ENCODE measurements around the gene FBXW8.

The FBXW8 gene

DNA sequence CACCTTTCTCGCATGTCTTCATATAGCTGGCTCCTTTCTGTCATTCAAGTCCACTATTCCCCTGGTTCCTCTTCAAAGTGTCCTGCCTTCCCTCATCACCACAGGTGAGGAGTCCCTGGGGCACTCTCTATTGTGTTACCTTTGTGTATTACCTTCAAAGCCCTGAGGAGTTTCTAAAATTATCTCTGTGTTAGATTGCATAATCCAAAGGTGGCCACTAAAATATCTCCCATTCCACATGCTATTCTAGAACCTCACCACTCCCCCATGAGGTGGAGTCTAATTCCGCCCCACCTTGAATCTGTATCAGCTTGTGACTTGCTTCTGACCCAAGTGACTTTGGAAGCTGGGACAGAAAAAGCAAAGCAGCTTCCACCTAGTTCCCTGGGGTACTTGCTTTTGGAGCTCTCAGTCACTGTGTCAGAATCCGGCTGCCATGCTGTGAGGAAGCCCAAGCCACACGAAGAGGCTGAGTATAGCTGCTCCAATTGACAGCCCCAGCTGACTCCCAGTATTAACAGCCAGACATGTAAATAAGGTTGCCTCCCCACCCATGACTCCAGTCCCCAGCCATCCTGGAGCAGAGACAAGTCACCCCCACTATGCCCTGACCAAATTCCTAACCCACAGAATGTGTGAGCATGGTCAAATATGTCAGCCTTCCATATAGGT, 36.3 kb upstream of the FBXW8 start:
- no peak overlapping the region for H2BK12ac ChIP-seq (ENCODE audit: low read length)
- DNase-seq (ENCODE audit: low spot score): no peak
- H3K18ac ChIP-seq (ENCODE audit: low read length): no peak overlapping the region
- H3K9me3 ChIP-seq (replicated peaks in 1 of 2; ENCODE audit: control insufficient read depth in 2 of 2, insufficient read depth in 1 of 2, low read depth in 1 of 2, low read length in 2 of 2): peaks cover 2 to 5% of the 10 kb centered on the region in 2 donors
- no peak overlapping the region for H2AFZ ChIP-seq (ENCODE audit: low read length)
- H4K8ac ChIP-seq (ENCODE audit: low read depth, low read length): no peak overlapping the region
- H3K4me1 ChIP-seq (ENCODE audit: control insufficient read depth in 2 of 2, insufficient read depth in 1 of 2, low read depth in 1 of 2, low read length in 2 of 2): peaks cover 13 to 14% of the 10 kb centered on the region in 2 donors
- no peak overlapping the region for H3K27ac ChIP-seq (replicated peaks; ENCODE audit: low read length)
- H3K14ac ChIP-seq (ENCODE audit: low read length): no peak overlapping the region
- no peak overlapping the region for H3K4me2 ChIP-seq (ENCODE audit: insufficient read depth, low read length, poor library complexity, severe bottlenecking)
- no peaks in the 10 kb centered on the region for H3K36me3 ChIP-seq (replicated peaks in 1 of 2; ENCODE audit: control insufficient read depth in 2 of 2, insufficient read depth in 2 of 2, low read length in 2 of 2)
- H3K9ac ChIP-seq (ENCODE audit: low read depth, low read length, poor library complexity): no peak overlapping the region
- H2BK15ac ChIP-seq (ENCODE audit: low read length): no peak overlapping the region
- H3K4ac ChIP-seq (ENCODE audit: low read length): no peak overlapping the region
- no peak overlapping the region for H3K4me3 ChIP-seq (ENCODE audit: low read length in 2 of 2)
- H3K23ac ChIP-seq (ENCODE audit: low read depth, low read length, poor library complexity): peak overlapping the region; percentile 43
- WGBS, 2 donors (ENCODE audit: extremely low coverage in 2 of 2, insufficient read length in 2 of 2, insufficient replicate concordance in 1 of 2): no CpG with 5 or more reads among the region's 4 CpGs
- H2BK5ac ChIP-seq (ENCODE audit: low read length): no peak overlapping the region
- H3K79me1 ChIP-seq (ENCODE audit: low read depth, low read length): peaks cover 3% of the 10 kb centered on the region
- no peak overlapping the region for H4K91ac ChIP-seq (ENCODE audit: low read depth, low read length, poor library complexity)
- H2BK120ac ChIP-seq (ENCODE audit: low read depth, low read length): no peak overlapping the region
- H2AK5ac ChIP-seq (ENCODE audit: low read depth, low read length): peak overlapping the region; percentile 5
- peaks cover 14 to 27% (median 20%) of the 10 kb centered on the region in 3 experiments for H3K27me3 ChIP-seq (ENCODE audit: control insufficient read depth in 3 of 3, insufficient read depth in 3 of 3, low read depth in 1 of 3, low read length in 3 of 3)

DNA sequence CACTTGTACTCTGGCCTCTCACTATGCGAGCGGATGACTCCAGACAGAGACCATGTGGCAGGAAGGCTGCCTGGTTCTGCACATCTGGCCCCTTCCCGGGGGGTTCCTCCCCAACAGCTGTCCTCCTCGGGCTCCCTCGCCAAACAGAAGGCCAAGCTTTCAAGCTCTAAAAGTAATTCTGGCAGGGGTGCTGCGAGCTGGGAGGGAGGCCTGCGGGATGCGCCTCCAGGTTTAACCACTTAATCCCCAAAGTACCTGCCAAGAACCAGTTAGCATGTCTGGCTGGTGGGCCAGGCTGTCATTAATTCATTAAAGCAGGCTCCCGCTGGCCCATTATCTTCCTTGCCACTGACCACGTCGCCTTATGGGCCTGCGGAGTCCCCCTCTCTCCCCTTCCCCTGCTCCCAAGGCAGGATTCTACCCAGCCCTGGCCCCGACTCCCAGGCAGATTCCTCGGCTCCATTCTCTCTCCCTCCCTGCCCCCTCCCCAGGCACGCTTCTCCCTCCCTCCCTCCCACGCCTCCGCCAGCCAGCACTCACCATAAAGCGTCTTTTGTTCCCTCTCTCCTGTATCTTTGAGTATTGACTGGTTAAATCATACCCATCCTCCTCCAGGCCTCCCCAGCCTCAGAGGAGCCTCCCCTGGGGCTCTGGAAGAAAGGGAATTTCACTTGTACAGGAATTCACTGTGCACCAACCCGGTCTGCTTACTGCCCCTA, 34.4 kb upstream of the FBXW8 start:
- Histone ChIP-seq H2BK12ac (ENCODE audit: low read length) (peak overlapping the region; percentile 66), H3K4ac (ENCODE audit: low read length) (no peak overlapping the region), H3K4me3 (ENCODE audit: low read length in 2 of 2) (peak overlapping the region in 1 of 2 donors; percentile 16)

DNA sequence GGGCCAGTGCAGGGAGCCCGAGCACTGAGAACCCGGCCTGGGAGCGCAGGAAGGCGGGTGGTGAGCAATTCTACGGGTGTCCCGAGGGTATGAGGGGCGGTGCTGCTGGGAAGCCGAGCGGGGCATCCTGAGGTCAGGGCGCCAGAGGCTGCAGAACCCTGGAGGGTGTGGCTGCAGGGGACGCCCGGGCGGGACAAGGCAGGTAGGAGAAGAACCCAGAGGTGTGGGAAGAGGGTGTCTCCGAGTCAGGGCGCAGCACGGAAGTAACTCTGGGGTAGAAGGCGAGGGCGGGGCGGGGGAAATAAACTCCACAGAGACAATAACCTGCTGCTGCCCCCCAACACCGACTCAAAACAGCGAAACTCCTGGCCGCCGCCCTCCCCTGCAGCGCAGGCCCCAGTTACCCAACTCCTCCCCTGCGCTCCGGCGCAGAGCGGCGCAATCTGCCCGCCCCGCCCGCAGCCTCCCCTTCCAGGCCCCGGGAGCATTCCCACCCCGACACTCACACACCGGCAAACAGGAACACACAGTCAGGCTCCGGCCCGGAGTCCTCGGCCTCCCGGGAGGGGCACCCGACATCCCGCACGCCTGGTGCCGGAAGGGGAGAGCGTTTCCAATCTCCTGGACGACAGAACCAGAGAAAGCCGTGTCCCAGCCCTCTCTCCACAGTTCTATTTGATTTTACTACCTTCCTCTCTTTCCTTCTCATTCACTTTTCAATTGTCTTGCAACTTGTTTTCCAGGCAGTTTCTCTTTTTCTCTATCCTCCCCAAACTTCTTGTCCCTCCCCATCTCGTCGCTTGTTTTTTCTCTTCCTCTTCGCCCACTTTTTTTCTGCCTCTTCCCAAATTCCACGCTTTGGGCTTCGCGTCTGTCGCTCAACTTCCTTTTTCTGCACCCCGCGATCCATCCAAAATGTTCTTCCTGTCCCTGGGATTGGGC, 31.9 kb upstream of the FBXW8 start:
- DNase-seq (ENCODE audit: low spot score): no peak
- H2BK15ac ChIP-seq (ENCODE audit: low read length): no peak overlapping the region
- peak overlapping the region; percentile 19 for H3K4ac ChIP-seq (ENCODE audit: low read length)
- H3K23ac ChIP-seq (ENCODE audit: low read depth, low read length, poor library complexity): peak overlapping the region; percentile 69
- no peak overlapping the region for H2BK5ac ChIP-seq (ENCODE audit: low read length)
- peak overlapping the region; percentile 89 for H2AFZ ChIP-seq (ENCODE audit: low read length)
- peak overlapping the region; percentile 33 to 54 for H3K4me3 ChIP-seq (ENCODE audit: low read length in 2 of 2)
- peak overlapping the region; percentile 78 for H3K14ac ChIP-seq (ENCODE audit: low read length)
- H3K27ac ChIP-seq (replicated peaks; ENCODE audit: low read length): no peak overlapping the region
- peaks cover 19 to 27% of the 10 kb centered on the region in 2 donors for H3K4me1 ChIP-seq (ENCODE audit: control insufficient read depth in 2 of 2, insufficient read depth in 1 of 2, low read depth in 1 of 2, low read length in 2 of 2)
- peak overlapping the region; percentile 76 for H3K4me2 ChIP-seq (ENCODE audit: insufficient read depth, low read length, poor library complexity, severe bottlenecking)
- H3K9me3 ChIP-seq (replicated peaks in 1 of 2; ENCODE audit: control insufficient read depth in 2 of 2, insufficient read depth in 1 of 2, low read depth in 1 of 2, low read length in 2 of 2): peaks cover 2 to 5% of the 10 kb centered on the region in 2 donors
- no peak overlapping the region for H4K91ac ChIP-seq (ENCODE audit: low read depth, low read length, poor library complexity)
- WGBS, 2 donors (ENCODE audit: extremely low coverage in 2 of 2, insufficient read length in 2 of 2, insufficient replicate concordance in 1 of 2): no CpG with 5 or more reads among the region's 55 CpGs
- H2BK120ac ChIP-seq (ENCODE audit: low read depth, low read length): no peak overlapping the region
- H3K18ac ChIP-seq (ENCODE audit: low read length): peak overlapping the region; percentile 84
- H2AK5ac ChIP-seq (ENCODE audit: low read depth, low read length): peak overlapping the region; percentile 90
- H2BK12ac ChIP-seq (ENCODE audit: low read length): no peak overlapping the region
- no peaks in the 10 kb centered on the region for H3K36me3 ChIP-seq (replicated peaks in 1 of 2; ENCODE audit: control insufficient read depth in 2 of 2, insufficient read depth in 2 of 2, low read length in 2 of 2)
- peak overlapping the region; percentile 57 for H4K8ac ChIP-seq (ENCODE audit: low read depth, low read length)
- H3K27me3 ChIP-seq (ENCODE audit: control insufficient read depth in 3 of 3, insufficient read depth in 3 of 3, low read depth in 1 of 3, low read length in 3 of 3): peaks cover 45 to 68% (median 61%) of the 10 kb centered on the region in 3 experiments
- H3K79me1 ChIP-seq (ENCODE audit: low read depth, low read length): peaks cover 2% of the 10 kb centered on the region
- H3K9ac ChIP-seq (ENCODE audit: low read depth, low read length, poor library complexity): peak overlapping the region; percentile 40

More for the DNA sequence above, 34.4 kb upstream of the FBXW8 start:
- H3K14ac ChIP-seq (ENCODE audit: low read length): no peak overlapping the region
- no peak overlapping the region for H2BK5ac ChIP-seq (ENCODE audit: low read length)
- peak overlapping the region; percentile 65 for H2AK5ac ChIP-seq (ENCODE audit: low read depth, low read length)
- no peak overlapping the region for H3K9ac ChIP-seq (ENCODE audit: low read depth, low read length, poor library complexity)
- H3K18ac ChIP-seq (ENCODE audit: low read length): peak overlapping the region; percentile 72
- no peaks in the 10 kb centered on the region for H3K36me3 ChIP-seq (replicated peaks in 1 of 2; ENCODE audit: control insufficient read depth in 2 of 2, insufficient read depth in 2 of 2, low read length in 2 of 2)
- peak overlapping the region; percentile 4 for H3K27ac ChIP-seq (replicated peaks; ENCODE audit: low read length)
- no peak overlapping the region for H2BK15ac ChIP-seq (ENCODE audit: low read length)
- no peak overlapping the region for H3K23ac ChIP-seq (ENCODE audit: low read depth, low read length, poor library complexity)
- peaks cover 30 to 43% (median 39%) of the 10 kb centered on the region in 3 experiments for H3K27me3 ChIP-seq (ENCODE audit: control insufficient read depth in 3 of 3, insufficient read depth in 3 of 3, low read depth in 1 of 3, low read length in 3 of 3)
- peaks cover 2 to 5% of the 10 kb centered on the region in 2 donors for H3K9me3 ChIP-seq (replicated peaks in 1 of 2; ENCODE audit: control insufficient read depth in 2 of 2, insufficient read depth in 1 of 2, low read depth in 1 of 2, low read length in 2 of 2)
- peaks cover 2% of the 10 kb centered on the region for H3K79me1 ChIP-seq (ENCODE audit: low read depth, low read length)
- DNase-seq (ENCODE audit: low spot score): no peak
- peak overlapping the region; percentile 68 for H3K4me2 ChIP-seq (ENCODE audit: insufficient read depth, low read length, poor library complexity, severe bottlenecking)
- peak overlapping the region; percentile 84 for H2AFZ ChIP-seq (ENCODE audit: low read length)
- no peak overlapping the region for H4K91ac ChIP-seq (ENCODE audit: low read depth, low read length, poor library complexity)
- no peak overlapping the region for H2BK120ac ChIP-seq (ENCODE audit: low read depth, low read length)
- no peak overlapping the region for H4K8ac ChIP-seq (ENCODE audit: low read depth, low read length)
- no CpG with 5 or more reads among the region's 19 CpGs for WGBS, 2 donors (ENCODE audit: extremely low coverage in 2 of 2, insufficient read length in 2 of 2, insufficient replicate concordance in 1 of 2)
- H3K4me1 ChIP-seq (ENCODE audit: control insufficient read depth in 2 of 2, insufficient read depth in 1 of 2, low read depth in 1 of 2, low read length in 2 of 2): peaks cover 13 to 21% of the 10 kb centered on the region in 2 donors

Measured in neuronal stem cell (in vitro differentiated cells).